ENCODE measurements around the gene SOBP.

The SOBP gene

DNA sequence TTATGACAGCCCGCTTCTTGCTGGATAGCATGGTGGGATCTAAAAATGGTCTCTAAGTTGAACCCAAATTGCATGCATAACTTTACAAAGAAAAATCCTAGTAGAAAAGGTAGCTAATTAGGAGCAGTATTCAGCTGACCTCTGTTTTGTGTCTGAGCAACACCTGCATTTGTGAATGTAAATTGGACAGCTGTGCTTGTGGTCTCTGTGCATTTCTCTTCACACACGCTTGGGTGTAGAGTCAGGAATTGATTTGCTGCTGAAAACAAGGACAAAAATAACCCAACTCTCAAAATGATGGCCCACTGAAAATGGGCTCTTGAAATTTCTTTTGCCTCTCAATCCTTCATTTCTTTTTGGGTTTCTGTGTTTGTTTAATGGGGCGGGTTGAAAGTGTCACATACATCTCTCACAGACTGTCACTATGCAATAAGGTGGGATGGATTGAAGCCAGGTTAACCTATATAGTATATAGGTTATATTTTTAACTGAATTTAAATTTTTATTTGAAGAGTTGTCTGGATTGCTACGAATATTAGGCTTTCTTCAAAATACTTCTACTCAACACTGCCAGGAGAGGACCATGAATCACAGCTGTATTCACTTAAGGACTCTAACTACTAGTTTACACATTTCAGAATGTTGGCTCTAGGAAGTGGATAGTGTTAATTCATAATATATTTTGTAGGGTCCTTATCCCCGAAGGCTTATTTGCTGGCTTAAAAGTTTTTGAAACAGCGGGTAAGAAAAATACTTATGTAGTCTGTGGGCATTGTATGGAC lies 46.5 kb downstream of the SOBP start:
- TF ChIP-seq CTCF (IDR thresholded peaks at IDR 0.05; ENCODE audit: insufficient read depth, low read depth, low read length, missing control alignments): no peak
- H3K4me3 ChIP-seq (ENCODE audit: low read depth, low read length): no peak overlapping the region
- peak; percentile 44 for DNase-seq (ENCODE audit: low read depth)

GRCh38 chr6:107537559-107537958 lies 47.6 kb downstream of the SOBP start:
- no peak for DNase-seq (ENCODE audit: low read depth)
- H3K4me3 ChIP-seq (ENCODE audit: low read depth, low read length): no peak overlapping the region
- TF ChIP-seq CTCF (IDR thresholded peaks at IDR 0.05; ENCODE audit: insufficient read depth, low read depth, low read length, missing control alignments): no peak

- no peak for DNase-seq (ENCODE audit: low read depth)
- no peak overlapping the region for H3K4me3 ChIP-seq (ENCODE audit: low read depth, low read length)
- no peak for TF ChIP-seq CTCF (IDR thresholded peaks at IDR 0.05; ENCODE audit: insufficient read depth, low read depth, low read length, missing control alignments)
These were observed 49.0 kb downstream of the SOBP start for GRCh38 chr6:107538856-107539387.

- DNase-seq (ENCODE audit: low read depth): no peak
- TF ChIP-seq CTCF (IDR thresholded peaks at IDR 0.05; ENCODE audit: insufficient read depth, low read depth, low read length, missing control alignments): no peak
- H3K4me3 ChIP-seq (ENCODE audit: low read depth, low read length): no peak overlapping the region
These were observed 49.5 kb downstream of the SOBP start for GRCh38 chr6:107539409-107539808.

DNA sequence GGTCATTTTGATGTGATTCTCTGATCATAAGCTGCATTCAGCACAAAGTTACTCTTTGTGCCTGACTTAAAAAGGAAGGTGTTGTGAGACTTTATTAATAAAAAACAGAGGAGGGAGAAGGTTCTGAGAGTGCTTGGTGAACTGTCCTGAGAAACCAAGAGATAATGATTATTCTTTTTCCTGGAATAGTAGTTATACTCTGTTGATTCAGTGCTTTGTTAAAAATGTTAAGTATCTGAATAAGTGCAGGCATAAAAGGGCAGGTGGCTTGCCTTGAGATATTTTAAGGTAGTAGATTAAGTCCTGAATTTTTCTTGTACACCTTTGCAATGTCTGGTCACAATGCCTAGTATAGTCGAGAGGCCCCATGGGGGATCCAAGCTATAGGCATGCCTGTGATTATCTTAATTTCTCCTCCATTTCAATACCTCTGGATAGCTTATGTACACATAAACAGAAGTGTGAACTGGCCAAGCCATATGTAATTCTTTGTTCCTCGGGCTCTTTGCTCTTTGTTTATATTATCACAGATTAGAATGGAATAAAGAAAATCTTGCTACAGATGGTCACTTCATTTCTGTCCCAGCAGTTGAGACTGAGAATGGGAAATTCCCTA lies 50.0 kb downstream of the SOBP start:
- no peak overlapping the region for H3K4me3 ChIP-seq (ENCODE audit: low read depth, low read length)
- no peak for TF ChIP-seq CTCF (IDR thresholded peaks at IDR 0.05; ENCODE audit: insufficient read depth, low read depth, low read length, missing control alignments)
- DNase-seq (ENCODE audit: low read depth): no peak

- DNase-seq (ENCODE audit: low read depth): no peak
- no peak for TF ChIP-seq CTCF (IDR thresholded peaks at IDR 0.05; ENCODE audit: insufficient read depth, low read depth, low read length, missing control alignments)
- H3K4me3 ChIP-seq (ENCODE audit: low read depth, low read length): no peak overlapping the region
These were observed 50.5 kb downstream of the SOBP start for GRCh38 chr6:107540465-107540857.
